GM21423 (cell line): ENCODE results near the gene WRAP73.

ENCODE experiments used
- ATAC-seq: cut with Tn5 transposase; IDR thresholded peaks from one replicate; pipeline ENCODE4 v1.9.1; 2021; ENCODE audit warnings: mild to moderate bottlenecking, moderate library complexity; ENCODE audit not compliant: unreplicated experiment

WRAP73 gene

GRCh38 chr1:3669421-3669821, 19.5 kb upstream of the WRAP73 start:
- no peak for ATAC-seq

GRCh38 chr1:3668585-3669300, 18.8 kb upstream of the WRAP73 start:
- ATAC-seq = no peak

GRCh38 chr1:3668148-3668547, 18.2 kb upstream of the WRAP73 start:
- ATAC-seq = no peak

- ATAC-seq = no peak
Observed at GRCh38 chr1:3664700-3665375, 14.9 kb upstream of the WRAP73 start.

GRCh38 chr1:3663999-3664699, 14.2 kb upstream of the WRAP73 start:
- ATAC-seq = no peak

- ATAC-seq = no peak
Observed at GRCh38 chr1:3662080-3662671, 12.3 kb upstream of the WRAP73 start.

- ATAC-seq = no peak
Observed at GRCh38 chr1:3661631-3662030, 11.7 kb upstream of the WRAP73 start.

- ATAC-seq = no peak
Observed at GRCh38 chr1:3660704-3661103, 10.8 kb upstream of the WRAP73 start.

GRCh38 chr1:3659093-3659492, 9.2 kb upstream of the WRAP73 start:
- ATAC-seq = no peak

GRCh38 chr1:3658231-3658615, 8.3 kb upstream of the WRAP73 start:
- ATAC-seq = no peak

GRCh38 chr1:3657578-3658230, 7.8 kb upstream of the WRAP73 start:
- no peak for ATAC-seq

- ATAC-seq = no peak
Observed at GRCh38 chr1:3657096-3657475, 7.2 kb upstream of the WRAP73 start.

- ATAC-seq = peak; percentile 68
Observed at GRCh38 chr1:3656450-3657095, 6.7 kb upstream of the WRAP73 start.

GRCh38 chr1:3654549-3655281, 4.8 kb upstream of the WRAP73 start:
- no peak for ATAC-seq

- no peak for ATAC-seq
Observed at GRCh38 chr1:3653286-3653618, 3.3 kb upstream of the WRAP73 start.

GRCh38 chr1:3652548-3653285, 2.8 kb upstream of the WRAP73 start:
- ATAC-seq = no peak

GRCh38 chr1:3651930-3652547, 2.1 kb upstream of the WRAP73 start, which contains the start of gene TP73:
Gene TP73 (plus strand): TSS chr1:3652516. CDS start chr1:3682366, 29,850 bp downstream.
- no peak for ATAC-seq

- no peak for ATAC-seq
Observed at GRCh38 chr1:3651026-3651929, 1.4 kb upstream of the WRAP73 start.
